Left hindlimb (tissue), 1 donor: ENCODE results near the gene COMMD1.
"Not testable (repeated sequence)": the region's sequence is repeated elsewhere in the genome, so short reads cannot be mapped to it uniquely, and the experiment has no call there.

ENCODE experiments used
- DNase-seq: peaks from one replicate; pipeline ENCODE4 v3.0.0-alpha.2; 2018

COMMD1 gene

GRCh38 chr2:62076980-62077638 lies 171.6 kb downstream of the COMMD1 start:
- DNase-seq = no peak

GRCh38 chr2:62084801-62085200 lies 179.3 kb downstream of the COMMD1 start:
- DNase-seq = no peak

- DNase-seq = no peak
Measured at GRCh38 chr2:62089658-62090057, 184.2 kb downstream of the COMMD1 start.

GRCh38 chr2:62091471-62091870 lies 186.0 kb downstream of the COMMD1 start:
- no peak for DNase-seq

- DNase-seq = no peak
Measured at GRCh38 chr2:62099050-62099449, 193.6 kb downstream of the COMMD1 start.

GRCh38 chr2:62099523-62100175 lies 194.2 kb downstream of the COMMD1 start:
- DNase-seq = no peak

- DNase-seq = no peak
Measured at GRCh38 chr2:62101886-62102285, 196.4 kb downstream of the COMMD1 start.

GRCh38 chr2:62102402-62102920 lies 197.0 kb downstream of the COMMD1 start:
- DNase-seq = no peak

GRCh38 chr2:62109554-62109953 lies 204.1 kb downstream of the COMMD1 start:
- DNase-seq = no peak

GRCh38 chr2:62110415-62111025 lies 205.0 kb downstream of the COMMD1 start:
- DNase-seq = no peak

- DNase-seq = no peak
Measured at GRCh38 chr2:62112179-62112578, 206.7 kb downstream of the COMMD1 start.

GRCh38 chr2:62114564-62114963 lies 209.1 kb downstream of the COMMD1 start:
- no peak for DNase-seq

GRCh38 chr2:62116983-62117382 lies 211.5 kb downstream of the COMMD1 start:
- no peak for DNase-seq

- DNase-seq = no peak
Measured at GRCh38 chr2:62118160-62118559, 212.7 kb downstream of the COMMD1 start.

GRCh38 chr2:62119311-62119974 lies 214.0 kb downstream of the COMMD1 start:
- DNase-seq = no peak

- DNase-seq = not testable (repeated sequence)
Measured at GRCh38 chr2:62126239-62126638, 220.8 kb downstream of the COMMD1 start.

- DNase-seq = no peak
Measured at GRCh38 chr2:62133320-62133823, 227.9 kb downstream of the COMMD1 start.

GRCh38 chr2:62136956-62137830 lies 231.7 kb downstream of the COMMD1 start:
- no peak for DNase-seq

- DNase-seq = no peak
Measured at GRCh38 chr2:62140426-62141141, 235.1 kb downstream of the COMMD1 start.

GRCh38 chr2:62141142-62141740 lies 235.8 kb downstream of the COMMD1 start:
- no peak for DNase-seq

GRCh38 chr2:62142054-62142453 lies 236.6 kb downstream of the COMMD1 start:
- no peak for DNase-seq
